NT2/D1 (cell line): Measurements from ENCODE around the gene ABCD1.

Source experiments
- YY1 ChIP-seq: IDR thresholded peaks from 2 replicates; pipeline ENCODE4 v1.6.1; 2011; ENCODE audit not compliant: insufficient read length, insufficient read depth
- ZNF274 ChIP-seq: IDR thresholded peaks from 2 replicates; pipeline ENCODE4 v1.6.1; 2011; ENCODE audit warnings: mild to moderate bottlenecking, low read depth, low read length

GRCh38 chrX:153784325-153784967 is 59.8 kb downstream of the ABCD1 start:
- no peak for TF ChIP-seq ZNF274
- no peak for TF ChIP-seq YY1
